ENCODE measurements around the gene ZDHHC11B.
"Not testable (repeated sequence)": the region's sequence is repeated elsewhere in the genome, so short reads cannot be mapped to it uniquely, and the experiment has no call there.

ZDHHC11B gene

DNA sequence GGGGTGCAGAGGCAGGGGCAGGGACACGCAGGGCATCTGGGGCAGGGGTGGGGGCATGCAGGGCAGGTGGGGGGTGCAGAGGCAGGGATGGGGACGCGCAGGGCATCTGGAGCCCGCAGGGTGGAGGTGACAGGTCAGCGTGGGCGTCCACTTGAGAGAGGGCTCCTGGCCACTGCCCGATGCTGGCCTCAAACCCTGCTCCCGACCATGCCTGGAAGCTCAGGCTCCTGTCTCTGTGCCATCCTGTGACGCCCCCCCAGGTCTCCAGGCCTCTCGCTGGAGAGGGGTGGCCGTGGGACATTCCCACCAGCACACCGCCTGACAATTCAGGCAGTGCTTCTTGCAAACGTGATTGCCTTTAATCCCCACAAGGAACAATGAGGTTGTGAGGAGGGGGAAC, 33.0 kb downstream of the ZDHHC11B start:
- ChIA-PET CTCF (no interaction called here), POLR2A (ENCODE audit: low non-redundant PET) (no interaction called here)
- DNase-seq (ENCODE audit: low spot score) = no peak
- H3K27ac ChIP-seq = no peak overlapping the region
- TF ChIP-seq, protein P1, sequence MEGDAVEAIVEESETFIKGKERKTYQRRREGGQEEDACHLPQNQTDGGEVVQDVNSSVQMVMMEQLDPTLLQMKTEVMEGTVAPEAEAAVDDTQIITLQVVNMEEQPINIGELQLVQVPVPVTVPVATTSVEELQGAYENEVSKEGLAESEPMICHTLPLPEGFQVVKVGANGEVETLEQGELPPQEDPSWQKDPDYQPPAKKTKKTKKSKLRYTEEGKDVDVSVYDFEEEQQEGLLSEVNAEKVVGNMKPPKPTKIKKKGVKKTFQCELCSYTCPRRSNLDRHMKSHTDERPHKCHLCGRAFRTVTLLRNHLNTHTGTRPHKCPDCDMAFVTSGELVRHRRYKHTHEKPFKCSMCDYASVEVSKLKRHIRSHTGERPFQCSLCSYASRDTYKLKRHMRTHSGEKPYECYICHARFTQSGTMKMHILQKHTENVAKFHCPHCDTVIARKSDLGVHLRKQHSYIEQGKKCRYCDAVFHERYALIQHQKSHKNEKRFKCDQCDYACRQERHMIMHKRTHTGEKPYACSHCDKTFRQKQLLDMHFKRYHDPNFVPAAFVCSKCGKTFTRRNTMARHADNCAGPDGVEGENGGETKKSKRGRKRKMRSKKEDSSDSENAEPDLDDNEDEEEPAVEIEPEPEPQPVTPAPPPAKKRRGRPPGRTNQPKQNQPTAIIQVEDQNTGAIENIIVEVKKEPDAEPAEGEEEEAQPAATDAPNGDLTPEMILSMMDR (conservative IDR thresholded peaks at IDR 0.05; ENCODE audit: low read depth) = no peak

DNA sequence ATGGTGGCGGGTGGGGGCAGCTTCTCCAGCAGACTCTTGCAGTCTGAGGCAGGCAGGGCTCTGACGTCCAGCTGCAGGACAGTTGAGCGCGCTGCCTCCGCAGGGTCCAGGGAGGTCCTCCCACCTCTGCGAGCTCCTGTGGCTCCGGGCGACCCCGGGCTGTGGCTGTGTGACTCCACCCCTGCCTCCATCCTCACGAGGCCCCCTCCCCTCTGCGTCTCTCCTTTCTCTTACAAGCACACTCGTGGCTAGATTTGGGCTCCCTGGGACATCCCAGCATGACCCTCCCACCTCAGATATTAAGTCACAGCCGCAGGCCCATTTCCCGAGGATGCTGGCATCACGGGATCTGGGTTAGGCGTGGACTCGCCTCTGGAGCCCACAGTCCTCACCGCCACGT, 34.3 kb downstream of the ZDHHC11B start:
- DNase-seq (ENCODE audit: low spot score); CTCF ChIA-PET; H3K27ac ChIP-seq; POLR2A ChIA-PET (ENCODE audit: low non-redundant PET): not testable (repeated sequence)

DNA sequence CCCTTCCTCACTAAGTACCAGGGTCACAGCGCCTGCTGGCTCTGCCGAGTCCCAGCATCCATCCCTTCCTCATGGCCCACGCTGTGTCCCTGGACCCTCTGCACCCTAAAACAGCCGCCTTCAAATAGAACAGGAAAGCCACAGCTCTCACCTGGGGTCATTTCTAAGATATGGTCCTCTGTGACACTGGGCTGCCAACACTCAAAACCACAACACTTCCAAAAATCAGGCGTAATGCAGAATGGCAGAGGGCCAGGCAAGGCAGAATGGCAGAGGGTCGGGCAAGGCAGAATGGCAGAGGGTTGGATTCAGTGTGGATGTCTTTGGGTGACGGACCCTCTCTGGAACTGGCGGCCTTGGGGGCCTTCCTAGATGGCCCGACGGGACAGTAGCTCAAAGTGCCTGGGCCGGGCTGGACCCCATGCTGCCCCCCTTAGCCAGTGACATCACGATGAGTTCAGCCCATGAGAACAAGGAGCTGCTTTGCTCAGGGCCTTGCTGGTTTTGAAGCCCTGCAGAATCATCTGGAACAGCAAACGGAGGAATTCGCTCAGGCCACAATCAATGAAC, 35.3 kb downstream of the ZDHHC11B start:
- no peak overlapping the region for H3K27ac ChIP-seq
- ChIA-PET CTCF (no interaction called here), POLR2A (ENCODE audit: low non-redundant PET) (no interaction called here)
- TF ChIP-seq, protein P1 (conservative IDR thresholded peaks at IDR 0.05; ENCODE audit: low read depth) = no peak
- no peak for DNase-seq (ENCODE audit: low spot score)

DNA sequence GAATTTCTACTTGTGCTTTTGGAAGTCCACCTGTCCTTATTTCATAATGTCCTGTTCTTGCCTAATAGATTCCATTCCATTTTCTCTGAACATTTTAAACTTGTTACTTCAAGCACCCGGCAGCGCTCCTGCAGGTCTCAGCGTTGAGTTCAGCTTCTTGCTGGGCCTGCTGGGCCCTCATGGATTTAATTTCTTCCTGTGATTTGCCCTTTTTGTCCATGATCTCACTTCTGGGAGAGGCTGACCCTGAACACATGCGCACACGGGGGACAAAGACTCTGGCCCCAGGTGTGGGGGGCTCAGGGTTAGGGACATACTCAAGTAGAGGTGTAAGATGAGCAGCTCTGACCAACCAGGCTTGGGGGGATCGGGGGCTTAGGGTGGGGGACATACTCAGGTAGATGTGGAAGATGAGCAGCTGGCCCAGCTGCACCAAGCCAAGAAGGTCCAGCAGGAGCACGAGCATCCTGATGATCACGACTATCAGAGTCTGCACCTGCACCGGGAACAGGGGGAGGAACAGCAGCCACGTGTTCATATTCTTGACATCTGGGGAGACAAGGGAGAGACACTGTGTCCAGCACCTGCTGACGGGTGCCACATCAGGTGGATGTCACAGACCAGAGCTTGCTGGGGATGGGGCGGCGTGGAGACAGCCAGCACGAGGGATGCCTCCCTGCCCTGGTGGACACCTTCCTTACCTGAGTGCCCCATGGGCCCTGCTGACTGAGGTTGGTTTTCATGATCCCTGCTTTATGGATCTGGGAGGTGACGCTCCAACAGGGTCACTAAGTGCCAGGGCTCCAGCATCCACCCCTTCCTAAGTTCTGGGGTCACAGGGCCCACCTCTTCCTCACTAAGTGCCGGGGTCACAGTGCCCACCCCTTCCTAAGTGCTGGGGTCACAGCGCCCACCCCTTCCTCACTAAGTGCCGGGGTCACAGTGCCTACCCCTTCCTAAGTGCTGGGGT, 36.2 kb downstream of the ZDHHC11B start:
- CTCF ChIA-PET; H3K27ac ChIP-seq; DNase-seq (ENCODE audit: low spot score); POLR2A ChIA-PET (ENCODE audit: low non-redundant PET): not testable (repeated sequence)

DNA sequence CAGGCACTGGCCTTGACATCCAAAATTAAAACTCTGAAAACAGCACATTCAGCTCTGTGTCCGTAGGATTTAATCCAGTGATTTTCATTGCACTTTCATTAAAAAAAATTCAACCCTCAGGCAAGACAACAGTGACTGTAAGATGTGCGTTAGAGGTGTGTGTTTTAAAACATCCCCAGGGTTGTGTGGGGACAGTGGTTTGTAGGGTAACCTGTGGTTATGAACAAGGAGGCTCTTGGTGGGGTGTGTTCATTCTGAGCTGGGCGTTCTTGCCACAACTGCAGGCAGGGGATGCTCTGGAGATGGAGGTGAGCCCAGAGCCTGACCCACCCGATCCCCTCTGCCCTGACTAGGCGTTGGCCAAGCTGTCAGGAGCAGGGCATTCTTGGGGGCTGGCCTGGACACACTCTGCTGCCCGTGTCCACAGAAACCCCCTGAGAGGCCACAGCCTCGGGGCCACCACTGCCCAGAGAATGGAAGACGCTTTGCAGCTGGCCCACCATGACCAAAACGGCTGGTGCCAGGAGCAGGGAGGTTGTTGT, 37.2 kb downstream of the ZDHHC11B start:
- POLR2A ChIA-PET (ENCODE audit: low non-redundant PET); CTCF ChIA-PET; DNase-seq (ENCODE audit: low spot score): not testable (repeated sequence)

DNA sequence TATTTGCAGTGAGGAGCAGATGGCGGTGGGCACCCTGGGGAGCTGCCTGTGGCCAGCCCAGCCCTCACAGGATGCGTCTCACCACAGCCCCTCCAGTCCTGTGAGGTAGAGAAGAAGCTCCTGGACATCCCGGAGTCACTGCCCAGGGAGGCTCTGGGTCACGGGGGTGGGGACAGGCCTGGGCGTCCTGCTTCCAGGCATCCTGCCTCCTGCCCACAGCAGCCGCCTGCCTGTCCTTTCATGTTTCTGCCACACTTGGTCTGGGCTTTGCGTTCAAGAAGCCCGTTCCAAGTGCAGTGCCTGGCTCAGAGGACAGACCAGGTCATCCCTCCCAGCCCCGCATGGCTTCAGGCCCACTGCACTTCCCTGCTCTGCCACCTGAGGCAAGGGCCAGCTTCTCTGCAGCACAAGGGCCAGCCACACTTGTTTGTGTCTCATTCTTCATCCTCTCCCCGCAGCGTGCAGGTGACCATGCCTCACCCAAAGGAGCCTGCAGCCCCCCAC, 38.2 kb downstream of the ZDHHC11B start:
- TF ChIP-seq, protein P1 (conservative IDR thresholded peaks at IDR 0.05; ENCODE audit: low read depth) = no peak
- ChIA-PET POLR2A (ENCODE audit: low non-redundant PET) (no interaction called here), CTCF (interaction anchor here (0.6 kb wide), 1 partner anchor 282 kb away, joined by 3 read pairs; no protein-coding TSS in a partner anchor)
- H3K27ac ChIP-seq = no peak overlapping the region
- DNase-seq (ENCODE audit: low spot score) = no peak

More for the DNA sequence above, 37.2 kb downstream of the ZDHHC11B start:
- H3K27ac ChIP-seq = not testable (repeated sequence)

DNA sequence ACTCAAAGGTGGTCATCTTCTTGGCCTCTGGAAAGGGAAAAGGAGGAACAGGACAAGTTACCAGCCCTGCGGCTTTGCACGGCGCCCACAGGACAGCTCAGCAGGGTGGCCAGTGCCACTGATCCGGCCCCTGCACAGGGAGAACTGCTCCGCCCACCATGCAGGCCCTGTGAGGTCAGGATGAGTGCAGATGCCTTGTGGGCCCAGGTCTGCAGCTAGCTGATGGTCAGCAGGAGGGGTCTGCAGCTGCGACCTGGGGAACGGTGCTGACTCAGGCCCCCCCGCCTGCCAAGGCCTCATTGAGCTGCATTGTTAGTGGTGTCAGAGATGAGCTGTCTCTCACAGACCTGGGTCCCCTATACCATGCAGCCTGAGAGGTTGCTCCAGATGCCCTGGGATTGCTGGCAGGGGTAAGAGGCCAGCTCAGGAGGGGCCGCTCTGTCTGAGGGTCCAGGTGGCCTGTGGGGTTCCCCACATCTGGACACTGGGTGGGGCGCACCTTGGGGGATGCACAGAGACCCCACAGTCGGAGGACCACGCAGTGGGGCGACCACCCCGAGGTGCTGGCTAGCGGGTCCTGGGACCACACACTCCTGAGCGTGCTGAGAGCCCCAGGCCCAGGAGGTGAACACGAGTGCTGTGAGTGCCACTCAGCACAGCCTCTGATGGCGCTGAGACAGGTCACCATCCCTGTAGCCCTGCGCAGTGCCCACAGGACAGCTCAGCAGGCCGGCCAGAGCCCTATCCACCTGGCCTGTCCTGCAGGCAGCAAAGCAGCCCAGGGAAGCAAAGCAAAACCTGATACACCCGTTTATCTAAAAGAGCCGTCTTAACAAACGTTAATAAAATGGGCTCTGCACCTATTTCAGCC, 39.0 kb downstream of the ZDHHC11B start:
- CTCF ChIA-PET; POLR2A ChIA-PET (ENCODE audit: low non-redundant PET); DNase-seq (ENCODE audit: low spot score); H3K27ac ChIP-seq: not testable (repeated sequence)

DNA sequence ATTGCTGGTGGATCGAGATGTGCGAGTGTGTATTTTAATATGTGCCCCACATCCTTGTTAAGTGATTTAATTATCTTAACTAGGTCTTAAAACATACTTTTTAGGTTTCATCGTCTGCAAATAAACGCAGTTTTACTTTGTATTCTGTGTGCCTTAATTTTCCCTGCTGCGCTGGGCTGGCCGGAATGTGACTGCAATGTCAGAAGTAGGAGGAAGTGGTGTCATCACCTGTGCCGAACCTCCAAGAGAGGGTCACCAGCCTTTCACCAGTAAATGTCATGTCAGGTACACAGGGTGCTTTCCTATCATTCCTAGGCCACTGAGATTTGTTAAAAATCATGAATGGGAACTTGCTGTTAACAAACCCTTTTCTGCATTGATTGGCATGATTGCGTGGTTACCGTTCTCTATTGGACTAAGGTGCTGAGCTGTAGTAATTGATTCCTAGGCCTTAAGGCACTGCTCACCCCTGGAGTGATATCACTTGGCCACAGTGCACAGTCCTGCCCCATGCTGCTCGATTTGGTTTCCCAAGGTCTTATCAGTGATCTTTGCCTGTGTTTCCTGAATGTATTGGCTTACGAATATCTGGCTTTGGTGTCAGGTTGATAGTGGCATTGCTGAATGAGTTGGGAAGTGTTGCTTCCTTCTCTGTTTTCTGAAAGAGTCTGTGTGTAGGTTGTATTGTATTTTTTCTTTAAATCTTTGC, 40.7 kb downstream of the ZDHHC11B start:
- POLR2A ChIA-PET (ENCODE audit: low non-redundant PET); H3K27ac ChIP-seq; DNase-seq (ENCODE audit: low spot score): not testable (repeated sequence)
- CTCF ChIA-PET = interaction anchor here (0.6 kb wide), 1 partner anchor 494 kb away, joined by 3 read pairs; no protein-coding TSS in a partner anchor

DNA sequence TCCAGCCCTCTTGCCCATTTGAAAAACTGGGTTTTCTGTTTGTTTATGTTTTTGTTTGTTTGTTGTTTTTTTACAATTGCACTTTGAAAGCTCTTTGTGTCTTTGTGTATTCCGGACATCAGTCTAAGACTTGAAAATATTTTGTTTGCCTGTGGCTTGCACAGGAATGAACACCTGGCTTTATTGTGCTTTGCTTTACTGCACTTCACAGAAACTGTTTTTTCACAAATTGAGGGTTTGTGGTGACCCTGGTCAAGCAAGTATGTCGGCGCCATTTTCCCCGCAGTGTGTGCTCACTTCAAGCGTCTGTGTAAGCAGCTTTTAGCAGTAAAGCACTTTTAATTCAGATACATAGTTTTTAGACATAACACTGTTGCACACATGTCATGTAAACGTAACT, 42.3 kb downstream of the ZDHHC11B start:
- DNase-seq (ENCODE audit: low spot score); POLR2A ChIA-PET (ENCODE audit: low non-redundant PET); CTCF ChIA-PET: not testable (repeated sequence)

DNA sequence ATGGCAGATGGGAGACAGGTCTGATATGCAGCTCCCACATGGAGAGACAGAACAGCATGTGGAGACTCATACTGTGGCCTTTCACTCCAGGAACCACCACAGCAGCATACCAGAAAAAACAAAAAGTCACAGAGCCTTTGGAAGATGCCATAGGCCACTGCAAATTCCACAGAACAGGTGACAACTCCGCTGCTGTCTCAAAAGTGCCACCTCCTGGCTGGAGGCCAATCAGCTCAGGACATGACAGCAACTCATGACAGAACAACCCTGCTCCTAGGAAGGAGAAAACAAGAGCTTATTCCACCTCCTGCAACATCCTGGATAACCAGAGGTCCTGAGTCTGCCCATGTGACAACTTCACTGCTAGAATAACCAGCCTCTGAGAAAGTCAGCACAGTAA, 50.4 kb downstream of the ZDHHC11B start:
- POLR2A ChIA-PET (ENCODE audit: low non-redundant PET); H3K27ac ChIP-seq; DNase-seq (ENCODE audit: low spot score); CTCF ChIA-PET: not testable (repeated sequence)

More for the DNA sequence above, 42.3 kb downstream of the ZDHHC11B start:
- not testable (repeated sequence) for H3K27ac ChIP-seq

DNA sequence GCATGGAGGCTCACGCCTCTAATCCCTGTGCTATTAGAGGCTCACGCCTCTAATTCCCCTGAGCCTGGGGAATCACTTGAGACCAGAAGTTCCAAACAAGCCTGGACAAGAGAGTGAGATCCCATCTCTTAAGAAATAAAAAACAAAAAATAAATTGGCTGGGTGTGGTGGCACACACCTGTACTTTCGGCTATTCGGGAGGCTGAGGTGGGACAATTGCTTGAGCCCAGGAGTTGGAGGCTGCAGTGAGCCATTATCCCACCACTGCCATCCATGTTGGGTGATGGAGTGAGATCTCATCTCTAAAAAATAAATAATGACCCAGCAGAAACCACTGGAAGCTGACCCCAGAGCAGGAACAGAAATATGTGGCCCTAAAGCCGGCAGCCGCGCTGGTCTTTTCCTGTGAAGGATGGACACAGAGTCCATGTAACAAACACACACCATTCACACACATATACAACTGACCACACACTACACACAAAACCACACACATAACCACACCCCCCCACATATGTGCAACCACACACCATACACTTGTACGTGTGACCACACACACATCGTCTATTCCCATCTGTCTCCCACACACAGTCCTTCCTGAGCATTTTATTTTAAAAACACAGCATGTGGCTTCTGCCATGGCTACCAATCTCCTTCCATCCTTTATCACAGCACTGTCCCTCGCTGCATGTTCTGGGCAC, 51.6 kb downstream of the ZDHHC11B start:
- H3K27ac ChIP-seq; DNase-seq (ENCODE audit: low spot score); CTCF ChIA-PET; POLR2A ChIA-PET (ENCODE audit: low non-redundant PET): not testable (repeated sequence)

DNA sequence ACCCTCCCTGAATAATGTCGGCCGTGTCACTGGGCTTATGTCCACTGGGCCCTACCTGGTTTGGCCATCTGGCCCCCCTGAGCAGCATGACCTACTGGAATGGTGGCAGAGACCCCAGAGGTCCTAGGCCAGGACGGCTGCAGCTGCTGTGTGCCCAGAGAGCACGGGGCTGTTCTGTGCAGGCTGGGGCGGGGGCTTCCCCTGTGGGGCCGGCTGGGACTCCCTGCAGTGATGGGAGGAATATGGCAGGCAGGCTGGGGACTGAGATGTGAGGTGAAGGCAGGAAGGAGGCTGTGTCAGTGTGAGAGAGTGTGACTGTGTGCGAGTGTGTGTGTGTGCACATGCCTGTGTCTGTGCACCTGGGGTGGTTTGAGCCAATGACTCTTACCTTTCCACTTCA, 55.3 kb downstream of the ZDHHC11B start:
- CTCF ChIA-PET; H3K27ac ChIP-seq; DNase-seq (ENCODE audit: low spot score); POLR2A ChIA-PET (ENCODE audit: low non-redundant PET): not testable (repeated sequence)

Data from RWPE1 (cell line).